Sigmoid colon (tissue), 7 donors: Measurements from ENCODE around the gene SPATA45. TPM values are rescaled to one million over a fixed set of nuclear protein-coding genes. Genes with fewer than 3 reads are reported as not detected.

Source experiments
- DNase-seq: peaks from one replicate; pipeline ENCODE4 v3.0.0-alpha.2; 2019
- H3K27ac ChIP-seq, 4 donors: fragments of 200-600 bp; sonication (generic); one replicate each; pipeline ENCODE4 v1.5.1; 2016 to 2019; ENCODE audit warnings: mild to moderate bottlenecking in 1 of 4
- H3K27me3 ChIP-seq, 3 donors: fragments of 200-600 bp; sonication (generic); one replicate each; pipeline ENCODE4 v1.5.1; 2019; ENCODE audit warnings: mild to moderate bottlenecking in 1 of 3
- H3K36me3 ChIP-seq, 4 donors: fragments of 200-600 bp; sonication (generic); one replicate each; pipeline ENCODE4 v1.5.1; 2016 to 2019
- H3K4me1 ChIP-seq, 4 donors: fragments of 200-600 bp; sonication (generic); one replicate each; pipeline ENCODE4 v1.5.1; 2017 to 2019
- H3K4me3 ChIP-seq, 4 donors: fragments of 200-600 bp; sonication (generic); one replicate each; pipeline ENCODE4 v1.5.1; 2017 to 2019; ENCODE audit warnings: mild to moderate bottlenecking in 2 of 4, moderate library complexity in 1 of 4
- H3K9me3 ChIP-seq, 4 donors: fragments of 200-600 bp in 3 of 4; sonication (generic) in 3 of 4; one replicate each; pipeline versions ENCODE4 v1.5.1 to v1.6.1; 2013 to 2019
- CTCF ChIP-seq, 4 experiments: fragments of 450-650 bp in 3 of 4; fragments of 200-600 bp in 1 of 4; IDR thresholded peaks; one replicate each; pipeline ENCODE4 v1.5.1; 2016 to 2019; ENCODE audit warnings: antibody characterized with exemption in 4 of 4, mild to moderate bottlenecking in 3 of 4, moderate library complexity in 2 of 4
- EP300 ChIP-seq, 4 donors: sonication (generic); formaldehyde crosslinking; IDR thresholded peaks; one replicate each; pipeline ENCODE4 v1.6.1; 2017; ENCODE audit warnings: antibody characterized with exemption in 4 of 4
- POLR2A ChIP-seq, 2 donors: fragments of 450-650 bp; IDR thresholded peaks; one replicate each; pipeline ENCODE4 v1.6.1; 2016; ENCODE audit warnings: antibody characterized with exemption in 2 of 2, mild to moderate bottlenecking in 2 of 2, moderate library complexity in 2 of 2
- POLR2AphosphoS5 ChIP-seq, 4 donors: sonication (generic); formaldehyde crosslinking; IDR thresholded peaks; one replicate each; pipeline ENCODE4 v1.6.1; 2017; ENCODE audit warnings: antibody characterized with exemption in 4 of 4
- WGBS, 2 donors: extraction: QIAGEN DNeasy Blood & Tissue Kit; methylation state at CpG; one replicate each; pipeline ENCODE4 v1.1.7; 2013; 5-methylcytosine and 5-hydroxymethylcytosine counted together
- intact Hi-C: fragments of 100-400 bp; cut with DNase I; formaldehyde crosslinking; loops from one replicate; pipeline ENCODE4 v1.15.1; 2023
- polyA plus RNA-seq, 3 donors: library from polyadenylated mRNA; stranded (reverse); fragments of 200-250 nt; gene quantifications; one replicate each; pipeline ENCODE4 v1.2.3, GENCODE V29; 2013
- total RNA-seq, 4 donors: library from RNA; depleted of rRNA; stranded (reverse); fragments of >200 nt; gene quantifications; one replicate each; pipeline ENCODE4 v1.1.0, GENCODE V29; 2016
- donor health status: healthy with polysubstance abuse.
- donor health status: Bipolar disorder and iron deficiency.
- donor health status: healthy.

The SPATA45 gene
- total RNA-seq (not detected), polyA plus RNA-seq (not detected)

GRCh38 chr1:212847549-212847948 lies at the start of gene SPATA45:
SPATA45 (minus strand) TSS chr1:212847649; CDS start chr1:212836149, 11,500 bp downstream.
- H3K9me3 ChIP-seq: no peaks in the 10 kb centered on the region
- no peak for DNase-seq
- no peaks in the 10 kb centered on the region for H3K4me1 ChIP-seq
- H3K27me3 ChIP-seq: no peaks in the 10 kb centered on the region
- TF ChIP-seq CTCF (IDR thresholded peaks at IDR 0.05) (no peak), POLR2AphosphoS5 (IDR thresholded peaks at IDR 0.05) (no peak), POLR2A (IDR thresholded peaks at IDR 0.05) (no peak), EP300 (IDR thresholded peaks at IDR 0.05) (no peak)
- H3K27ac ChIP-seq: no peak within 1 kb of the TSS
- no peak within 1 kb of the TSS for H3K4me3 ChIP-seq
- H3K36me3 ChIP-seq: no peaks in the 10 kb centered on the region
- intact Hi-C loops: no loop called here
- WGBS, 2 donors: 94 to 97% methylated on average over 4 of the region's 4 CpGs

GRCh38 chr1:212892108-212892507 lies 44.7 kb upstream of the SPATA45 start:
- Histone ChIP-seq H3K36me3 (peaks cover 7 to 86% (median 15%) of the 10 kb centered on the region in 4 donors), H3K27ac (no peak overlapping the region), H3K4me3 (no peak overlapping the region), H3K27me3 (no peaks in the 10 kb centered on the region), H3K9me3 (no peaks in the 10 kb centered on the region), H3K4me1 (no peaks in the 10 kb centered on the region)
- 96 to 100% methylated on average over 1 of the region's 1 CpG for WGBS, 2 donors
- TF ChIP-seq CTCF (IDR thresholded peaks at IDR 0.05) (no peak), POLR2AphosphoS5 (IDR thresholded peaks at IDR 0.05) (no peak), EP300 (IDR thresholded peaks at IDR 0.05) (no peak)
- intact Hi-C loops: no loop called here
- DNase-seq: no peak

- H3K36me3 ChIP-seq: peaks cover under 1 to 74% (median 18%) of the 10 kb centered on the region in 4 donors
- intact Hi-C loops: no loop called here
- H3K27ac ChIP-seq: no peak overlapping the region
- no peak overlapping the region for H3K4me3 ChIP-seq
- 83% methylated on average over 4 of the region's 4 CpGs for WGBS, 2 donors
- no peaks in the 10 kb centered on the region for H3K9me3 ChIP-seq
- H3K4me1 ChIP-seq: no peaks in the 10 kb centered on the region
- no peak for DNase-seq
- no peaks in the 10 kb centered on the region for H3K27me3 ChIP-seq
- no peak for TF ChIP-seq POLR2AphosphoS5 (IDR thresholded peaks at IDR 0.05)
- TF ChIP-seq EP300 (IDR thresholded peaks at IDR 0.05): no peak
- no peak for TF ChIP-seq POLR2A (IDR thresholded peaks at IDR 0.05)
- TF ChIP-seq CTCF (IDR thresholded peaks at IDR 0.05): no peak
Measured at GRCh38 chr1:212884592-212884991, 37.1 kb upstream of the SPATA45 start.

GRCh38 chr1:212879947-212880690 lies 32.7 kb upstream of the SPATA45 start:
- intact Hi-C loops: no loop called here
- DNase-seq: no peak
- Histone ChIP-seq H3K27me3 (no peaks in the 10 kb centered on the region), H3K9me3 (no peaks in the 10 kb centered on the region), H3K27ac (no peak overlapping the region), H3K4me3 (no peak overlapping the region), H3K4me1 (no peaks in the 10 kb centered on the region), H3K36me3 (peaks cover 0 to 52% (median 4%) of the 10 kb centered on the region in 4 donors)
- TF ChIP-seq POLR2A (IDR thresholded peaks at IDR 0.05) (no peak), POLR2AphosphoS5 (IDR thresholded peaks at IDR 0.05) (no peak), CTCF (IDR thresholded peaks at IDR 0.05) (no peak), EP300 (IDR thresholded peaks at IDR 0.05) (no peak)
- WGBS, 2 donors: 90 to 92% methylated on average over 6 of the region's 6 CpGs
